Fibroblast of lung (primary cell): ENCODE data around the gene PACSIN2. TPM values are rescaled to one million over a fixed set of nuclear protein-coding genes. Genes with fewer than 3 reads are reported as not detected.
"Not testable (repeated sequence)": the region's sequence is repeated elsewhere in the genome, so short reads cannot be mapped to it uniquely, and the experiment has no call there.

Experiments used
- DNase-seq, 2 donors: peaks; one replicate each; pipeline versions ENCODE4 v3.0.0 to v3.0.0-alpha.2; 2010; ENCODE audit warnings: low read depth in 2 of 2
- H2AFZ ChIP-seq: 2 replicates; pipeline ENCODE4 v1.5.1; 2012; ENCODE audit warnings: low read length, control low read depth, inconsistent platforms
- H3K27ac ChIP-seq: 2 replicates; pipeline ENCODE4 v1.5.1; 2011; ENCODE audit warnings: low read length, control low read depth; ENCODE audit not compliant: insufficient read depth
- H3K27me3 ChIP-seq: 2 replicates; pipeline ENCODE4 v1.5.1; 2011; ENCODE audit warnings: mild to moderate bottlenecking, low read length; ENCODE audit not compliant: control insufficient read depth, insufficient read depth
- H3K36me3 ChIP-seq: 2 replicates; pipeline ENCODE4 v1.5.1; 2011; ENCODE audit warnings: low read length; ENCODE audit not compliant: control insufficient read depth, insufficient read depth
- H3K4me1 ChIP-seq: 2 replicates; pipeline ENCODE4 v1.5.1; 2011; ENCODE audit warnings: low read length; ENCODE audit not compliant: control insufficient read depth, insufficient read depth; ENCODE audit errors: extremely low read depth
- H3K4me2 ChIP-seq: 2 replicates; pipeline ENCODE4 v1.5.1; 2011; ENCODE audit warnings: low read length, control low read depth; ENCODE audit not compliant: insufficient read depth; ENCODE audit errors: extremely low read depth
- H3K4me3 ChIP-seq, 4 experiments: fragments of 200-600 bp in 1 of 4; sonication (generic) in 1 of 4; replicated peaks in 1 of 4; 2 replicates each; pipeline ENCODE4 v1.5.1; 2011 to 2016; ENCODE audit warnings: low read length in 4 of 4, low read depth in 3 of 4, mild to moderate bottlenecking in 3 of 4, control low read depth in 2 of 4, inconsistent platforms in 1 of 4, mixed read lengths in 1 of 4; ENCODE audit not compliant: insufficient read depth in 1 of 4; ENCODE audit errors: control extremely low read depth in 1 of 4
- H3K79me2 ChIP-seq: 2 replicates; pipeline ENCODE4 v1.5.1; 2012; ENCODE audit warnings: mild to moderate bottlenecking, low read length, inconsistent platforms; ENCODE audit not compliant: control insufficient read depth, insufficient read depth
- H3K9ac ChIP-seq: 2 replicates; pipeline ENCODE4 v1.5.1; 2011; ENCODE audit warnings: mild to moderate bottlenecking, low read length, control low read depth; ENCODE audit not compliant: insufficient read depth
- H3K9me3 ChIP-seq: 2 replicates; pipeline ENCODE4 v1.5.1; 2012; ENCODE audit warnings: low read depth, low read length; ENCODE audit not compliant: control insufficient read depth, insufficient read depth
- H4K20me1 ChIP-seq: 2 replicates; pipeline ENCODE4 v1.5.1; 2011; ENCODE audit warnings: low read length; ENCODE audit not compliant: control insufficient read depth, insufficient read depth; ENCODE audit errors: extremely low read depth
- CTCF ChIP-seq, 2 donors: IDR thresholded peaks in 1 of 2; conservative IDR thresholded peaks in 1 of 2; 1 replicate in 1 of 2; 2 replicates in 1 of 2; pipeline ENCODE4 v1.5.1; 2011 to 2012; ENCODE audit warnings: low read length in 2 of 2, control low read depth in 1 of 2, inconsistent platforms in 1 of 2, low read depth in 1 of 2, mild to moderate bottlenecking in 1 of 2
- EZH2 ChIP-seq: IDR thresholded peaks from 2 replicates; pipeline ENCODE4 v1.5.1; 2012; ENCODE audit warnings: low read length, control low read depth, mild to moderate bottlenecking; ENCODE audit errors: missing control alignments
- polyA plus RNA-seq, 2 donors: library from polyadenylated mRNA; depleted of rRNA in 1 of 2; stranded (reverse) in 1 of 2; unstranded in 1 of 2; fragments of >200 nt; gene quantifications; 2 replicates each; pipeline ENCODE4 v1.2.1, GENCODE V29; 2011 to 2012; ENCODE audit warnings: missing spikeins in 1 of 2
- total RNA-seq: library from RNA; depleted of rRNA; stranded (reverse); fragments of >200 nt; gene quantifications from 2 replicates; pipeline ENCODE4 v1.2.1, GENCODE V29; 2014

The PACSIN2 gene
- total and polyA plus RNA-seq, 2 donors (not counting 1 experiment from before 2014, with no cell fraction given) = 30.1 to 41.4 TPM

DNA sequence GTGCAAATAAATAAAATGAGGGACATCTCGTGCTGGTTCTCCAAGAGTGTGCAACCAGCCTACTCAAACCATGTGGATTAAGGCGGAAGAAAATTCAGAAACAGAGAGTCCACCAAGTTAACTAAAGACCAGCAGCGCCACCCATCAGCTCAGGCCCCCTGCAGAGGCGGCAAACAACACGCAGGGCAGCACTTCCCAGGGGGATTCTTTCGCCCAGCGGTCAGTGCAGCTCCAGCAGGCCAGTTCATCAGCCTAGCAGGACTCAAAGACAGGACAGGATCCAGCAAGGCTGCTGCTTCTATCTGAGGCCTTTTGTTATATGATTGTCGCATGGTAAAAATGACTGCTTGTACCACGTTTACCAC lies 51.7 kb downstream of the PACSIN2 start:
- TF ChIP-seq EZH2 (no peak), CTCF (conservative IDR thresholded peaks at IDR 0.05 in 1 of 2, IDR thresholded peaks at IDR 0.05 in 1 of 2; ENCODE audit: low read depth in 1 of 2, low read length in 2 of 2) (no peak)
- Histone ChIP-seq H2AFZ (no peak overlapping the region), H3K4me3 (no peak overlapping the region), H3K79me2 (peaks cover 26% of the 10 kb centered on the region), H3K9me3 (no peaks in the 10 kb centered on the region), H3K36me3 (no peaks in the 10 kb centered on the region), H3K4me2 (no peak overlapping the region), H3K9ac (no peak overlapping the region), H4K20me1 (no peaks in the 10 kb centered on the region), H3K27ac (no peak overlapping the region), H3K27me3 (no peaks in the 10 kb centered on the region), H3K4me1 (peaks cover 10% of the 10 kb centered on the region)
- DNase-seq = no peak

- peak in 1 of 2 donors; percentile 39 for DNase-seq
- Histone ChIP-seq H3K9me3 (no peaks in the 10 kb centered on the region), H3K27ac (no peak overlapping the region), H3K4me1 (peaks cover 10% of the 10 kb centered on the region), H3K9ac (no peak overlapping the region), H3K27me3 (no peaks in the 10 kb centered on the region), H3K36me3 (no peaks in the 10 kb centered on the region), H3K79me2 (peaks cover 24% of the 10 kb centered on the region), H2AFZ (no peak overlapping the region), H4K20me1 (no peaks in the 10 kb centered on the region), H3K4me3 (no peak overlapping the region), H3K4me2 (no peak overlapping the region)
- TF ChIP-seq EZH2 = no peak
- TF ChIP-seq CTCF (conservative IDR thresholded peaks at IDR 0.05 in 1 of 2, IDR thresholded peaks at IDR 0.05 in 1 of 2; ENCODE audit: low read depth in 1 of 2, low read length in 2 of 2) = no peak
These were observed 52.4 kb downstream of the PACSIN2 start for GRCh38 chr22:42962295-42963230.

- no peak overlapping the region for H3K27ac ChIP-seq
- H3K9ac ChIP-seq = no peak overlapping the region
- no peaks in the 10 kb centered on the region for H3K9me3 ChIP-seq
- H3K27me3 ChIP-seq = no peaks in the 10 kb centered on the region
- no peaks in the 10 kb centered on the region for H3K36me3 ChIP-seq
- no peak overlapping the region for H2AFZ ChIP-seq
- no peaks in the 10 kb centered on the region for H4K20me1 ChIP-seq
- TF ChIP-seq EZH2 = no peak
- no peak for TF ChIP-seq CTCF (conservative IDR thresholded peaks at IDR 0.05 in 1 of 2, IDR thresholded peaks at IDR 0.05 in 1 of 2; ENCODE audit: low read depth in 1 of 2, low read length in 2 of 2)
- H3K4me2 ChIP-seq = no peak overlapping the region
- peaks cover 24% of the 10 kb centered on the region for H3K79me2 ChIP-seq
- H3K4me3 ChIP-seq = no peak overlapping the region
- no peak for DNase-seq
- peaks cover 10% of the 10 kb centered on the region for H3K4me1 ChIP-seq
These were observed 53.1 kb downstream of the PACSIN2 start for GRCh38 chr22:42961810-42962209.

- H3K36me3 ChIP-seq, H4K20me1 ChIP-seq, H2AFZ ChIP-seq, H3K27me3 ChIP-seq, H3K4me3 ChIP-seq, H3K9ac ChIP-seq, H3K9me3 ChIP-seq, DNase-seq, H3K27ac ChIP-seq, H3K4me2 ChIP-seq: not testable (repeated sequence)
- peaks cover 23% of the 10 kb centered on the region for H3K79me2 ChIP-seq
- H3K4me1 ChIP-seq = peaks cover 10% of the 10 kb centered on the region
These were observed 53.6 kb downstream of the PACSIN2 start for GRCh38 chr22:42961400-42961690.
